CD14-positive monocyte (primary cell): ENCODE results near the gene F8A1. TPM values are rescaled to one million over a fixed set of nuclear protein-coding genes. Genes with fewer than 3 reads are reported as not detected.
"Not testable (repeated sequence)": the region's sequence is repeated elsewhere in the genome, so short reads cannot be mapped to it uniquely, and the experiment has no call there.

Source experiments
- DNase-seq, 3 donors: peaks; one replicate each; pipeline ENCODE4 v3.0.0-alpha.2; 2011 to 2022
- H2AFZ ChIP-seq: 2 replicates; pipeline ENCODE4 v1.6.0; 2012; ENCODE audit warnings: mild to moderate bottlenecking, low read depth, low read length, inconsistent platforms; ENCODE audit not compliant: insufficient read depth, poor library complexity, severe bottlenecking
- H3K27ac ChIP-seq, 2 donors: 1 replicate in 1 of 2; 2 replicates in 1 of 2; pipeline ENCODE4 v1.5.1; 2012 to 2013; ENCODE audit warnings: low read length in 2 of 2, control low read depth in 1 of 2, inconsistent platforms in 1 of 2, low read depth in 1 of 2, mild to moderate bottlenecking in 1 of 2
- H3K27me3 ChIP-seq, 2 donors: one replicate each; pipeline versions ENCODE4 v1.6.0 to v1.6.1; 2011 to 2013; ENCODE audit warnings: low read length in 2 of 2; ENCODE audit not compliant: control insufficient read depth in 2 of 2, insufficient read depth in 2 of 2
- H3K36me3 ChIP-seq, 2 donors: replicated peaks in 1 of 2; 1 replicate in 1 of 2; 2 replicates in 1 of 2; pipeline versions ENCODE4 v1.5.1 to v1.6.1; 2012 to 2013; ENCODE audit warnings: low read length in 2 of 2, control low read depth in 1 of 2, inconsistent platforms in 1 of 2, mild to moderate bottlenecking in 1 of 2; ENCODE audit not compliant: insufficient read depth in 2 of 2, control insufficient read depth in 1 of 2
- H3K4me1 ChIP-seq, 2 donors: 1 replicate in 1 of 2; 2 replicates in 1 of 2; pipeline versions ENCODE4 v1.5.1 to v1.6.1; 2012 to 2013; ENCODE audit warnings: low read length in 2 of 2, control low read depth in 1 of 2, inconsistent platforms in 1 of 2, mild to moderate bottlenecking in 1 of 2, moderate library complexity in 1 of 2; ENCODE audit not compliant: insufficient read depth in 2 of 2, control insufficient read depth in 1 of 2
- H3K4me2 ChIP-seq: replicated peaks from 2 replicates; pipeline ENCODE3; 2012; ENCODE audit warnings: low read length, moderate library complexity, mild to moderate bottlenecking; ENCODE audit not compliant: poor library complexity, severe bottlenecking; ENCODE audit errors: extremely low read depth
- H3K4me3 ChIP-seq, 3 experiments: fragments of 200-600 bp in 1 of 3; sonication (generic) in 1 of 3; replicated peaks in 1 of 3; 1 replicate in 2 of 3; 2 replicates in 1 of 3; pipeline ENCODE4 v1.5.1; 2011 to 2013; ENCODE audit warnings: low read length in 3 of 3, mild to moderate bottlenecking in 3 of 3, control low read depth in 2 of 3, low read depth in 2 of 3, inconsistent platforms in 1 of 3, moderate library complexity in 1 of 3
- H3K79me2 ChIP-seq: 2 replicates; pipeline ENCODE4 v1.6.0; 2012; ENCODE audit warnings: mild to moderate bottlenecking, control low read depth, inconsistent platforms, low read length, moderate library complexity; ENCODE audit not compliant: insufficient read depth
- H3K9ac ChIP-seq: 2 replicates; pipeline ENCODE4 v1.6.0; 2017; ENCODE audit warnings: low read length, mild to moderate bottlenecking; ENCODE audit not compliant: insufficient read depth, poor library complexity, severe bottlenecking
- H3K9me3 ChIP-seq, 2 donors: replicated peaks in 1 of 2; 1 replicate in 1 of 2; 2 replicates in 1 of 2; pipeline versions ENCODE4 v1.5.1 to v1.6.1; 2012 to 2013; ENCODE audit warnings: low read length in 2 of 2, control low read depth in 1 of 2; ENCODE audit not compliant: control insufficient read depth in 1 of 2, insufficient read depth in 1 of 2
- H4K20me1 ChIP-seq: 2 replicates; pipeline ENCODE4 v1.6.0; 2012; ENCODE audit warnings: mild to moderate bottlenecking, low read length, control low read depth, moderate library complexity; ENCODE audit not compliant: insufficient read depth
- H3K27ac Mint-ChIP-seq, 7 donors: one replicate each; pipeline ENCODE4 v1.8.0; 2020; ENCODE audit warnings: mild to moderate bottlenecking in 7 of 7, mixed read lengths in 7 of 7, moderate library complexity in 6 of 7, inconsistent platforms in 2 of 7
- H3K27me3 Mint-ChIP-seq, 3 donors: one replicate each; pipeline ENCODE4 v1.8.0; 2021 to 2022; ENCODE audit warnings: low read depth in 3 of 3, mild to moderate bottlenecking in 3 of 3, mixed read lengths in 3 of 3, moderate library complexity in 3 of 3, inconsistent platforms in 1 of 3
- H3K36me3 Mint-ChIP-seq, 2 donors: one replicate each; pipeline ENCODE4 v1.8.0; 2020; ENCODE audit warnings: mixed read lengths in 2 of 2, inconsistent platforms in 1 of 2, mild to moderate bottlenecking in 1 of 2
- H3K4me1 Mint-ChIP-seq: one replicate; pipeline ENCODE4 v1.8.0; 2020; ENCODE audit warnings: mild to moderate bottlenecking, mixed read lengths
- H3K4me3 Mint-ChIP-seq, 2 donors: one replicate each; pipeline ENCODE4 v1.8.0; 2020; ENCODE audit warnings: mild to moderate bottlenecking in 2 of 2, mixed read lengths in 2 of 2, moderate library complexity in 1 of 2
- H3K9me3 Mint-ChIP-seq, 7 donors: one replicate each; pipeline ENCODE4 v1.8.0; 2020 to 2022; ENCODE audit warnings: mixed read lengths in 7 of 7, mild to moderate bottlenecking in 6 of 7, moderate library complexity in 6 of 7, inconsistent platforms in 2 of 7
- CTCF ChIP-seq: fragments of 200-600 bp; IDR thresholded peaks from one replicate; pipeline ENCODE4 v1.8.0; 2022; ENCODE audit warnings: antibody characterized with exemption, mild to moderate bottlenecking
- WGBS: methylation state at CpG from one replicate; pipeline ENCODE4 v1.1.5; 2013; ENCODE audit warnings: missing lambda C conversion rate; ENCODE audit not compliant: insufficient coverage; 5-methylcytosine and 5-hydroxymethylcytosine counted together
- intact Hi-C, 2 donors: fragments of 100-400 bp; cut with micrococcal nuclease; formaldehyde crosslinking; loops; one replicate each; pipeline versions ENCODE4 v1.15.0 to v1.15.1; 2023
- polyA plus RNA-seq, 3 donors: library from polyadenylated mRNA; depleted of rRNA in 1 of 3; unstranded in 2 of 3; stranded (reverse) in 1 of 3; fragments of 300-500 nt in 2 of 3; fragments of >200 nt in 1 of 3; fragmentation: Illumina TruSeq in 2 of 3; gene quantifications; 1 replicate in 2 of 3; 2 replicates in 1 of 3; pipeline ENCODE4 v1.2.3, GENCODE V29; 2012 to 2021

Gene F8A1
- polyA plus RNA-seq, 3 donors, result 6.7 to 15.3 (median 8.1) TPM

- Histone ChIP-seq H3K79me2 (no peaks in the 10 kb centered on the region), H3K4me3 (no peak overlapping the region), H3K9me3 (no peaks in the 10 kb centered on the region), H2AFZ (no peak overlapping the region), H3K4me2 (no peak overlapping the region), H3K4me1 (no peaks in the 10 kb centered on the region), H3K9ac (no peak overlapping the region), H3K27ac (no peak overlapping the region), H3K27me3 (no peaks in the 10 kb centered on the region), H4K20me1 (no peaks in the 10 kb centered on the region), H3K36me3 (no peaks in the 10 kb centered on the region)
- Mint-ChIP-seq H3K27ac (no peak overlapping the region), H3K9me3 (peaks cover 10 to 27% (median 13%) of the 10 kb centered on the region in 7 donors), H3K4me3 (no peak overlapping the region), H3K27me3 (peaks cover 0 to 1% (median 1%) of the 10 kb centered on the region in 3 donors), H3K4me1 (peaks cover 5% of the 10 kb centered on the region), H3K36me3 (no peaks in the 10 kb centered on the region)
- WGBS, result no CpG with 5 or more reads among the region's 2 CpGs
- intact Hi-C loops, result no loop called here
- no peak for TF ChIP-seq CTCF
- no peak for DNase-seq
These were observed 12.8 kb upstream of the F8A1 start for GRCh38 chrX:154873329-154873728.

GRCh38 chrX:154884069-154884468, 2.1 kb upstream of the F8A1 start:
- WGBS, result no CpG with 5 or more reads among the region's 8 CpGs
- H3K27ac ChIP-seq, H3K36me3 Mint-ChIP-seq, H3K27me3 ChIP-seq, H3K9ac ChIP-seq, H3K79me2 ChIP-seq, H3K4me1 ChIP-seq, H3K4me3 Mint-ChIP-seq, H3K4me2 ChIP-seq, intact Hi-C loops, H3K27ac Mint-ChIP-seq, H3K4me3 ChIP-seq, H3K9me3 ChIP-seq, H4K20me1 ChIP-seq, H3K36me3 ChIP-seq, H2AFZ ChIP-seq, H3K9me3 Mint-ChIP-seq, DNase-seq, H3K4me1 Mint-ChIP-seq, H3K27me3 Mint-ChIP-seq: not testable (repeated sequence)

GRCh38 chrX:154885057-154885456, 1.1 kb upstream of the F8A1 start:
- H3K9me3 Mint-ChIP-seq, H3K79me2 ChIP-seq, H2AFZ ChIP-seq, H3K4me1 ChIP-seq, H3K4me3 ChIP-seq, H3K9ac ChIP-seq, H3K4me1 Mint-ChIP-seq, H3K27me3 ChIP-seq, H3K27me3 Mint-ChIP-seq, H3K4me2 ChIP-seq, H4K20me1 ChIP-seq, H3K36me3 Mint-ChIP-seq, DNase-seq, intact Hi-C loops, H3K27ac ChIP-seq, H3K36me3 ChIP-seq, H3K4me3 Mint-ChIP-seq, H3K9me3 ChIP-seq, H3K27ac Mint-ChIP-seq: not testable (repeated sequence)
- no CpG with 5 or more reads among the region's 33 CpGs for WGBS

GRCh38 chrX:154885549-154885948, 606 bp upstream of the F8A1 start:
- H3K27ac Mint-ChIP-seq, H3K9ac ChIP-seq, H3K36me3 Mint-ChIP-seq, H3K4me1 Mint-ChIP-seq, H3K27ac ChIP-seq, H3K4me1 ChIP-seq, H3K9me3 Mint-ChIP-seq, H3K4me3 Mint-ChIP-seq, H3K79me2 ChIP-seq, H3K4me2 ChIP-seq, H3K4me3 ChIP-seq, H3K27me3 Mint-ChIP-seq, H3K9me3 ChIP-seq, H3K36me3 ChIP-seq, H2AFZ ChIP-seq, H4K20me1 ChIP-seq, intact Hi-C loops, DNase-seq, H3K27me3 ChIP-seq: not testable (repeated sequence)
- no CpG with 5 or more reads among the region's 14 CpGs for WGBS
